CD1c-positive myeloid dendritic cell (primary cell): ENCODE results near the gene CDH12.

ENCODE experiments used
- DNase-seq: peaks from one replicate; pipeline ENCODE4 v3.0.0-alpha.2; 2016; ENCODE audit errors: extremely low spot score

CDH12 gene

DNA sequence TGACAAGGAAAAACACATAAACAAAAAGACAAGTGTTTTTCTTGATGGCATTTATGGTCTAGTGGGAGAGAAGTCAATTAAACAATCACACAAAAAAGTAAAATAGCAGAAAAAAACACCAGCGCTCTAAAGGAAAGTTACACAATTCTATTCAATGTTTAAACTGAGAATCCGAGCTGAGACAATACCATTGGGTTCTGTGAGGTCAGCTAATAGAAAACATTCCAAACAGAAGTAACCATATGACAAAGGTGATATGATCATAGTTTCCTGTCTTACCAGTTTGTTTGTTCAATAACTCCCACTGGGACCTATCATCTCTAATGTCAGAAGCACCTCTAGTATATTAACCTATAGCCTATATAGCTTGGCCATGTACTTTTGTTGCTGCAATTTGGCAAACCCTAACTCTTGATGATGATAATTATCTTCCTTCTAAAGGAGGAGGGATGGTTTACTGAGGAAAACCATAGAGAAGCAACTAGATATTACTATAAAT, 1030.0 kb downstream of the CDH12 start:
- DNase-seq = no peak

DNA sequence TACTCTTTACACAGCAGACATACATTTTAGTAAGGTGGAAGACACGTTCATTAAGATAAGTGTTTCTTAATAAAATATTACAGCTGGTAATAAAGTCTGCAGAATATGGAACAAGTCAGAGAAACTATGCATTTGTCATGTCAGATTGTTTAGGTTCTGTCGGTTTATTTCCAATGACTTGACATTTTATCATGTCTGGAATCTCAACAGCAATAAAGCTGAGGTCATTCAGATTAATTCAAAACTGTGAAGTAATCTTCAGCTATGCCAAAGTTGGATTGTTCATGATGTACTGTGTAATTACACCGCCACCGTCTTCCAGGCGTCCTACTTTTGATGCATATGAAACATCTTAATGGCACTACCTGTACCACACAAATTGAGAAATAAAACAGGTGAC, 1032.6 kb downstream of the CDH12 start:
- DNase-seq = no peak

DNA sequence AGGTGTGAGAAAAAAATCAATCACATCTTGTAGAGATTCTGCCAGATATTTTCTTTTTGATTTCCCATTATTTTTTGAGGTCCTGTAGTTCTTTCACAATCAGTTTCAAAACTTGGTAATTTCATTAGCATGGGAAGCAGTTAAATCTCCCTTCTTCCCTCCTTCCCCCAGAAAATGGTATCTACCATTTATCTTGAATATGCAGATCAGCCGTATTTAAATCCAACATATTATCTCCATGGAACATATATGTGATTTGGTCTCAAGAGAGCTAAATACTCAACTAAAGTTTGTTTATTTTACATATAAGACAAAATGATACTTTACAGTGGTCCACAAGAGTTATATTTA, 1034.8 kb downstream of the CDH12 start:
- DNase-seq = no peak

DNA sequence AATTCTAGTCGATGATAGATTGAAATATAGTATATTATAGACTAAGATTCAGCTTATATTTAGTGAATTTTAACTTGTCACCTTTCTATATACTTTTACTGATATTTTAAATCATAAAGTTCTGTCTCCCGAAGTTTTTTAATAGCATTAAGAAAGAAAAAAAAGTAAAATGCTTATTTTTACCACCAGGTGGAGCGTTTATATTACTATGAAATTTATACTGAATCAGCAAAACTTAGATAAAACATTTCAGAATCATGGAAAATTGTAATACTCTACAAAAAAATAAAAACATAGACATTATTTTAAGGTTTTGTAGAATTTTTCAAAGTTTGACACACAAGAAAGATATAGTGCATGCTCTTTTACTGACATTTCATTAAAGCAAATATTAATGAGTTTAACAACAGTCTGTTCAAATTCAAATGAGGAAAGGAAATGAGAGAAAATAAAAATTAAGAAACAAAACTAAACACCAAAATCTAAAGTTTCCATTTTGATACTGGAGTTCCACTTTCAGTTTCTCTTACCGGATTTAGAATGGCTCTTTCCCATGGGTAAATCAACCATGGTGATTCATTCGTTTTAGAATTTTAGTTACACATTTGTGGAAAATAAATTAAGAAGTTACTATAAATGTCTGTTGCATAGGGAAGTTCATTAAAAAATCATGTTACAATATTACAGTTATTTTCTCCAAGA, 1035.3 kb downstream of the CDH12 start:
- peak; percentile 9 for DNase-seq

DNA sequence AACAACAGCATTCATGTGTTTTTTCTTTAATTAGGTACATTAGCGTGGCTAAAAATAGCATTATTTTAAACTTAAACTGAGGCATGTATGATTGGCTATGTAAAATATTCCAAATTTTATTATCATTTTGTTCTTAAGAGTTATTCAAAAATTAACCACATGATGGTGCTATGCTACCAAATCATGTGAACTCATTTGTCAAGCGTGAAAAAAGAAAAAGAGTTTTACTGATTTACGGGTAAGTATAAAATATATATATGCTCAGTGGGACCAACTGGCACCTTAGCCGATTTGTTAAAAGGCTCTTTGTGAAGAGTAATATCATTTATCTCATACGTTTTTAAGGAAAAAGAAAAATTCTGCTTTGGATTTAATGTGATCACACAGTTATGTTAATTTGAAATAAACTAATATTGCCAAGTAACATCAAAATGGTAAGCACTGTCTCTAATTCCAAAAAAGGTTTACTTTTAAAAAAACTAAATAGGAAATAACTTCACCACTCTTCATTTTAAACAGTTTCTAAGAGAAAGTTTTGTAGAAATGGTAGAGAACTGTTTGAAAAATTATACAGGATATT, 1042.3 kb downstream of the CDH12 start:
- DNase-seq = peak; percentile 39

DNA sequence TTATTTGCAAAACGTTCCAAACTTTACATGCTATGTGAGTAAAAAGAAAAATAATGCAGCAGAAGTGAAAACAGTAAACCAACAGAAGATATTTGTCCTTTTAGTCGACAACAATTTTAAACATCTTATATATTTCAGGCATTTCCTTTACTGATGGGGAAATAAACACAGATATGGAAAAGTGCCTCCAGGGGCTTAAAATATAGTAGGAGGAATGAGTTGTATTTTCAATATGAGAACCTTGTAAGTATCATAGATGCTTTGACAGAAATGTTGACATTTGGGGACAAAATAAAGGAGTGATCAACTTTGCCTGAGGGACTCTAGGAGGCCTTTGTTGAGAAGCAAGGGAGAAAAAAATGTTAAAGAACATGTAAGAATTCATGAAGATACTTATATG, 1043.5 kb downstream of the CDH12 start:
- no peak for DNase-seq

DNA sequence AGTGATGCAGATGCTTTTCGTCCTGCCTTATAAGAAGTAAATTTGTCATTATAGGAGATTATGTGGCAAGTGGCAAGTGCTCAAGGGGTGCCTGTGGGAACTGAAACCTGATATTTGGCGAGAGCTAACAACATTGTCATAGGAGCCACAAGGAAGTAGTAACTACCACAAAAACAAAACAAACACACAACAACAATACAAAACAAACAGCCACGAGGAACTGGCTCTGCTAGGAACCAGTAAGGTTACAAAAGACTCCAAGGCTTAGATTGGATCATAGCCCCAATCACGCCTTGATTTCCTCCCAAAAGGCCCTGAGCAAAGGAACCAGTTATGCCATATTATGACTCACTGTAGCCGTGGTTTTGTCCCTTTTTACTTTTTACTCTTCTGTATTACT, 1045.2 kb downstream of the CDH12 start:
- DNase-seq = peak; percentile 70

DNA sequence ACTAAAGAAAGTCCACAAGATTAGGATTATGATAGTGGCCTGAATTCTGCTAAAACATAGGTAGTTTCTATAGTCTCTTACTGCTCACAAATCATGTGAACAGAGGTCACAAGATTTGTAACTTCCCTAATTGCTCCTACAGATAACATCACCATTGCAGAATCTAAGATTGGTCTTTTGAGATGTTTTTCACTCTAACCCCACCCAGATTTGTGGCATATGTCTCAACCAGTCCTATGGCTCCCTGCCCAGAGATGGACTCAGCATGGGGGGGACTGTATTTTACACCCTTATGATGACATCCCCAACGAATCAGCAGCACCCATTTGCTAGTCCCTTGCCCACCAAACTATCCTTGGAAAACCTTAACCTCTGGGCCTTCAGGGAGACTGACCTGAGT, 1046.2 kb downstream of the CDH12 start:
- DNase-seq = peak; percentile 71

DNA sequence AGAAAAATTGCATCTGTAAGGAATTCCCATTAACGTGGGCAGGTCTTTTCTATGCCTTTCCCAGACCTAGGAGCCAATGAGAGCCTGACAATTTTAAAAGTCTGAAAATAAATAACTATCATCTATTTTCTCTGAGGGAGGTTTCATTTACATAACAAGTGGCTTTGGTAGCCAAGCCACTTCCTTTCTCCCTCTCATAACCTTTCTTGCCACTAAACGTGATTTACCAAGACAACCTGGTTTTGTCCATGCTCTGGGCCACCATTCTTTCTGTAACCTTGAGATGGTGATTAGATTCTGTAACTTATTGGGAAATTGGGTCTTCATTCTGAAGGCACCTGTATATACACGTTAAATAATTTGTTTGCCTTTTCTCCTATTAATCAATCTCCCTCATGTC, 1046.9 kb downstream of the CDH12 start:
- DNase-seq = no peak

DNA sequence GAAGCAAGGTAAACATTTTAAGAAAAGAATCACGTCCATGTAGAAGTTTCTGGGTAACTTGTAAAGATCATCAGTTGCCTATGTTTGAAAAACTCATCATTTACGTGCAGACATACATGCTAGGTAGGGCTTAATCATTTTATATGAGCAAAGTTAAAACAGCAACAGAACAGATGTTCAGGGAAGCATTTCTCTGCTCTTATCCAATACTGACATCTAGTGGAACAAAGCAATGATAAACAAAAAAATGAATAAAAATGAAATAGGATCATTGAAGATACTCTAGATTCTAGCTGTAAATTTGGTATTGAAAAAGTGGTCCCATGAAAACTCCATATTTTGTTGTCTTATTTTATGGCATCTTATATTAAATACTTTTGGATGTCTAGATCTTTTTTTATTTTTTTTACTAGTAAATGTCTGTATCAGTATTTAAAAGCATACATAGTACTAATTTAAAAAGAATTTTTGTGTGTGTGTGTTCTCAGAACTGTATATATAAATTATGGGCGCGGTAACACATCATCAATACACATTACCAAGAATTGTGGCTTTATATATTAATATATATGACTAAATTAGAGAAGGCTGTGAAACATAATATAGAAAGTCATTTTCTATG, 1050.2 kb downstream of the CDH12 start:
- DNase-seq = peak; percentile 26

DNA sequence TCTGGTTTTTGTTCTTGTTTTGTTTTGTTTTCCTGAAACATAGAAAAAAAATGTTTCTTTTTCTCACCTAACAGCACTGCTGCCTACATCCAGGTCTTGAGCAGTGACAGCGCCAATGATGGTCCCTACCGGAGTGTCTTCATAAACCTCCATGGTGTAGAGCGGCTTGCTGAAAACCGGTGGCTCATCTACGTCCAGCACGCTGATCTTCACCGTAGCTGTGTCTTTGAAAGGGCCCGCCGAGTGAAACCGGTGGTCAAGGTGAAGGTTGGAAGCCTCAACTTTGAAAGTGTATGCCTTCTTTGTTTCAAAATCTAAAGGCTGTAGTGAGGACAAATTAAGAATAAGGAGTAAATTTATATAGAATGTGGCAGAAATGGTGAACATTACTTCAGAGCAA, 1051.0 kb downstream of the CDH12 start:
- DNase-seq = no peak

DNA sequence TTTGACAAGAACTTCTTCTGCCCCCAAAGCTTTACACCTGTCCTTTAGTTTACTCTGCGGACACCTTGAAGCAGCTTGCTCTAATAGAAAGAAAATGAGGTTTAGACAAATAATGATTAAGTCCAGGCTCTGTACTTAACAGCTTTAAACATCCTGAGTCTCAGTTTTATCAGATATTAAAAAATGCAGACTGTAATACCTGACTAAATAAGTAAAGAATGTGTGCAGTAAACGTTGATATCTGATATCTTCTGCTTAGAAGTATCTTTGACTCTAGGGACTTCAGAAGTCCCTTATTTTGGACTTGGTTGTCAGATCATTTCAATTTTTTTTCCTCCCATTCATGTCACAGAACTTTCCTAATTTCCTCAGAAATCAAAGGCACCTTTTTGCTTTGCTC, 1060.4 kb downstream of the CDH12 start:
- no peak for DNase-seq

DNA sequence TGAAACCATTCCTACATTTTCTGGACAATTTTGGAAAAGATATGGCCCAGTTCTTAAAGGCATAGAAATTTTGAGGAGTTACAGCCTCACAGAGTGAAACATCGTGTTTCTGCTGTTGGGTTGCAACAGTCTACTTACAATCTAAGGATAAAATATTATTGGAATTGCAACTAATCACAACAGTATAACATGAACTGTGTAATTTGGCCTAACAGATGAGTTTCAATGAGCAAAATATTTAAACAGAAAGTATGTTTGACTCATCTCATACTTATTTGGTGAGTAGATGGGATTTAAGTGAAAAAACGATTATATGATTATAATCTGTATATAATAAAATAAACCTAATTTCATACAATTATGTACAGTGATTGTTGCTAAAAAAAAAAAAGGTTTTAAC, 1061.8 kb downstream of the CDH12 start:
- no peak for DNase-seq

DNA sequence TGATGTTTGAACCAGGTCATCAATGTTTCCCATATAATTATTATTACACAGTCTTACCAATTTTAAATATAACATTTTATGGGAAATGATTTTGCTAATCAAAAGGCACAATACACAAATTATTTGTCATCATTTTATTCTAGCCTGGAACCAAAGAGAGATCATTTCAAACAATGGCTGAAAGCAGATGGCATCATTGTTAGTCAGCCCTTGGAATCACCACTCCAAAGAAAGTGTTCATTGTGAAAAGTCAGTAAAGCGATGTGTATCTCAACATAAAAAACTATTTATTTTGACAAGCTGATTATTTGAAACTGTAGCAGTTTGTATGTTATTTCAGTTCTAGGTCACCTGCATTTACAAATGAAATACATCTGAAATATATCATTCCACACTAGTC, 1068.7 kb downstream of the CDH12 start:
- DNase-seq = no peak

DNA sequence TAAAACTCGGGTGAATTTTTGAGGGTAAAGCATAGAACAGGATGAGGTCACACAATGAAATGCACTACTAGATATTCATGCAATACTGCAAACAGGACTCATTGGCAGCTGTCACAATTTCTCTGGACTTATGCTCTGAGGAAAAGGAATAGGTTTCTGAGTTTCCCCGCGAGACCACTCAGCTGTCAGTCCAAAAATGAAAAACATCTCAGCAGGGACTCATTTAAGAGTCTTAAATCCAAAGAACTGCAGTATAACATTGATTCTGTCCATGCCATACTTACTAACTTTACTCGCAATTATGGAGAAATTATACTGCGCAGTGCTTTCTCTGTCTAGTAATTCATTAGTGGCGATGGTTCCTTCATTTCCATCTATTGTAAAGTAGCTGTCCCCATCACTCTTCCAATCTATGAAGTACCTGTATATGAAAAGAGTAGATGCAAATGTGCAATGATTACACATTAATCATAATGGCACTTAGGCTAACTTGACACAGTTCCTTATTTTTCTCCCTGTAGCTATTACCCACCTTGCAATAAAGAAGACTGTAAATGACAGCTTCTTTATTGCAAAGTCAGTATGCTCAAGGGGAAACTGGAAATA, 1070.0 kb downstream of the CDH12 start:
- no peak for DNase-seq

DNA sequence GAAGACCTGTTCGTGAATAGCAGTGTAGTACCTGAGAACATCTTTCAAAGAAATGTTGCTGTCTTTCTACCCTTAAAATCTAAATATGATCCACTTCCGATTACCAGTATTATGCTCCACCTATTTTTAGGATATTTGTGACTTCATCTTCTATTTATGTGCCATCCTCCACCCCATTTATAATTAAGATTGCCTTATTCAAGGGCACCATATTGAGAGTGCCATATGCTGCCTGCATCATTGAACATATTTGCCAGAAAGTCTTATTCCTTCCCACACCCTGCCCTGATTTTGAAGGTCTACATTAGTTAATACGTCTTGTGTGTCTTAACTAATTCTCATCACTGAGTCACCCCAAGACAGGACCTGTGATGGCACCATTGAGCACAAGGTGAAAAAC, 1076.7 kb downstream of the CDH12 start:
- DNase-seq = no peak

DNA sequence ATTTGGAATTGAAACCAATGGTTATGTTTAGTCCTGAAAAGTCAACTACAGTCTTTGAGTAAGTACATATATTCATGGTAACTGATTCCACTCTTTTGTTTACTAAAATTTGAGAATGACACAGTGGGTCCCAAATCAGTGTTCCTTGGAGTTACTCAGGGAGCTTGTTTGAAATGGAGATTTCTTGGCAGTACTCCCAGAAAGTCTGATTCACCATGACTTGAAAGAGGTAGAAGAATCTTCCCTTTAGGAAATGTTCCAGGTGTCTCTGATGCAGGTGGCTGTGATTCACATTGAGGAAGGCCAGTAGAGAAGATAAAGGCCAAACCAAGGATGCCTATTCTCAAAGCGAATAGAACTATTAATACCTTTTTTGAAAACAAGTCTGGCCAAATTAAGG, 1078.3 kb downstream of the CDH12 start:
- DNase-seq = no peak

DNA sequence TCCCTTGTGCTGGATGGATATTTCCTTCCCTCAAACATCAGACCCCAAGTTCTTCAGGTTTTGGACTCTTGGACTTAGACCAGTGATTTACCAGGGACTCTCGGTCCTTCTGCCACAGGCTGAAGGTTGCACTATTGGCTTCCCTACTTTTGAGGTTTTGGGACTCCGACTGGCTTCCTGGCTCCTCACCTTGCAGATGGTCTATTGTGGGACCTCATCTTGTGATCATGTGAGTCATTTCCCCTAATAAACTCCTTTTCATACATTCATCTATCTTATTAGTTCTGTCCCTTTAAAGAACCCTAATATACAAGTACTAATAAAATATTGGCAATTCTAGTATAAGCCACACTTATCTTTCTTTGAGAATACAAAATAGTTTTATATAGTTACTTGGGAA, 1078.9 kb downstream of the CDH12 start:
- DNase-seq = no peak

DNA sequence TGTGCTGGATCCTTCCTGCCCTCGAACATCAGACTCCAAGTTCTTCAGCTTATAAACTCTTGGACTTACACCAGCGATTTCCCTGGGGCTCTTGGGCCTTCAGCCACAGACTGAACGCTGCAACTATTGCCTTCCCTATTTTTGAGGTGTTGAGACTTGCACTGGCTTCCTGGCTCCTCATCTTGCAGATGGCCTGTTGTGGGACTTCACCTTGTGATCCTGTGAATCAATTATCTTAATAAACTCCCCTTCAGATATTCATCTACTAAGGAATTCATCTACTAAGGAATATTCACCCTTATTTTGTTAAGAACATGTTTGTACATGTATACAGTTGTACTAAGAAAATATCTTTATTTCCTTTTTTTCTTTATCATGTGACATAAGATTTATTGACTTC, 1079.7 kb downstream of the CDH12 start:
- no peak for DNase-seq

DNA sequence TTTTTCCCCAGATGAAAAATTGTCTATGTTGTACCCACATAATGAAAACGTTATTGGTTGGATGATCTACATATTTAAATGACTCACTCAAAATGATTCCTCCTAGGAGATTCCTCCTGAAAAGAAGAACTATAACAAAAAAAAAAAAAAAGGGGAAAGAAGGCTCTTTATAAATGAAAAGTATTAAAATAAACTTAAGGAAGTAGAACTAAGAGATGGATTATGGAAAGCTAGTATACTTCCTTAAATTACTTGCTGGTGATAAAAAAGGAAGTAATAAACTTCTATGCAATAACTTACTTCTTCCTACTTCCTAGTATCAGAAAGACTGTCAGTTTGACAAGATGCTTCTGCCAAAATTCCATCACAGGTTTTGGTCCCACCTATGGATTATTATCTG, 1087.7 kb downstream of the CDH12 start:
- DNase-seq = peak; percentile 48

DNA sequence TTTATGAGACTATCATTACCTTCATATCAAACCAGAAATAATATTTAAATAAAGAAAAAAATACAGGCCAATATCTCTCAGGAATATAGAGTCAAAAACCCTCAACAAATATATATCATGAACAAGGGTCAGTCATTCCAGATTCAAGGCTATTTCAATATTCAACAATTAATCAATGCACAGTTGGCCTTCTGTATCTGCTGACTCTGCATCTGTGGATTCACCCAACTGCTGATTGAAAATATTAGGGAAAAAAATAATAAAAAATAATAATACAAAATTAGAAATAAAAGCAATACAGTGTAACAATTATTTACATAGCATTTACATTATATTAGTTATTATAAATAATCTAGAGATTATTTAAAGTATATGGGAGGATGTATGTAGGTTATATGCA, 1114.0 kb downstream of the CDH12 start:
- DNase-seq = no peak

DNA sequence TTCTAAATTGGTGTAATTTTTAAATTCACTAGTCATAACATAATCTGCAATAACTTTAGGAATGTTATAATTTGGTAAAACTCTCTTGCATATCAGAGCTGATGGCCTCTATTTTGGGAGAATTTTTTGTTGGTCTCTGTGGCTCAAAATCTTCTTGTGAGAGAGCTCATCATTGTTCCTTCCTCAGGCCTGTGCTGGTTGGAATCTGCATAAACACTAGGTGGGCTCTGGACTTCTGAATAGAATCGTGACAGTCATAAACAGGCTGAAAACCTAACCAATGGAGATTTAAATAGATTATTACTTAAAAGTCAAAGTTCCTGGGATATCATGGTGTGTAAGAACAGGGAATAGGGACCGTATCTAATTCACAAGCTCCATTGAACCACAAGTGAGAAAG, 1129.6 kb downstream of the CDH12 start:
- DNase-seq = no peak
